ENCODE data around the gene UBE3D.
"Not testable (repeated sequence)": the region's sequence is repeated elsewhere in the genome, so short reads cannot be mapped to it uniquely, and the experiment has no call there.

Gene UBE3D

DNA sequence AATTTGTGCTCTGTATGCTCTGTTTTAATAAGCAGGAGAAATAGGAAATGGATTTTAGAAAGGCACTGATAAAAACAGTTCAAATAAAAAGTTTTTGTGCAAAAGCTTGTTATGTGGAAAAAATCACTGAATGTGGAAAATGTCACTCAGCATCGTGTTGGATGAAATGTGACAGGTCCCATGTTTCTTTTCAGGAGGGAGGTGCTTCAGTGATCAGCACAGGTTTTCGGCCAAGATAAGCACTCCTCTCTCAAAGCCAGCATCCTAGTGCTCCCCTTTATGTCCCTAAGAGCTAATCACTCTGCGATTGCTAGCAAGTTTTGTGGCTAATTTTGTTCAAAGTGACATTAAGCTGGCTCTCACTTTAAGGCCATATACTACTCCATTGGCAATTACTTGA, 12.0 kb downstream of the UBE3D start:
- DNase-seq: no peak

DNA sequence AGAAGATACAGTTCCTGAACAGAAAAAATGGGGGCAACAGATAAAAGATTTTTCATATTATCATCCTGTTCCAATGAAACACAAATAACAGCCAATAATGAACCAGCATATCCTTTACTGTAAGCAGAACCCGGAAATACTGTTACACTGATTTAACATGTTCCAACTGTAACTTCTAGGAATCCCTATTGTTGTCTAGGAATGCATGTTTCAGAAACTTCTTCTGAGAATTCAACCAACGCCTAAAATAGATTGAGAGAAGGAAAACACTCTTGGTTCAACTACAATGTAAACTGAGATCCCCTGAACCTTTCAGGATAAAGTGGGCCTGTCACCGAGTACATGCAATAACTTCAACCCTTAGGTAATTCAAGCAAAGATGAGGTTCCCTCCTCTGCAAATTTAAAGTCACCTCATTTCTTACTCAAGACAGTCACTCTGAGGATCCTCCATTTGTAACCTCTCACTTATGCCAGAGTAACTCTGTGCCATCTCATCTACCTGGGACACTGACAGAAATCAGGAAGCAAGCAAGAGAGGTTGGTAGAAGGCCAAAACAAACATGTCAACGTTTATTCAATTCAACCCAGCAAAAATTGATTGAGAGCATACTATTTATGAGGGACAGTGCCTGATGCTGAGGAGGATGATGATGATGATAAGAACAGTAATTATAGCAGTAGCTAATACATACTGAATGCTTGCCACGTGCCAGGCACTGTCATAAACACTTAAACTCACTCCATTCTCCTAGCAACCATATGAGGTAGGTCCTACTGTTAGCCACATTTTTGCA, 14.1 kb downstream of the UBE3D start:
- DNase-seq: no peak

- DNase-seq: no peak
These were observed 18.4 kb downstream of the UBE3D start for GRCh38 chr6:83047065-83047754.

DNA sequence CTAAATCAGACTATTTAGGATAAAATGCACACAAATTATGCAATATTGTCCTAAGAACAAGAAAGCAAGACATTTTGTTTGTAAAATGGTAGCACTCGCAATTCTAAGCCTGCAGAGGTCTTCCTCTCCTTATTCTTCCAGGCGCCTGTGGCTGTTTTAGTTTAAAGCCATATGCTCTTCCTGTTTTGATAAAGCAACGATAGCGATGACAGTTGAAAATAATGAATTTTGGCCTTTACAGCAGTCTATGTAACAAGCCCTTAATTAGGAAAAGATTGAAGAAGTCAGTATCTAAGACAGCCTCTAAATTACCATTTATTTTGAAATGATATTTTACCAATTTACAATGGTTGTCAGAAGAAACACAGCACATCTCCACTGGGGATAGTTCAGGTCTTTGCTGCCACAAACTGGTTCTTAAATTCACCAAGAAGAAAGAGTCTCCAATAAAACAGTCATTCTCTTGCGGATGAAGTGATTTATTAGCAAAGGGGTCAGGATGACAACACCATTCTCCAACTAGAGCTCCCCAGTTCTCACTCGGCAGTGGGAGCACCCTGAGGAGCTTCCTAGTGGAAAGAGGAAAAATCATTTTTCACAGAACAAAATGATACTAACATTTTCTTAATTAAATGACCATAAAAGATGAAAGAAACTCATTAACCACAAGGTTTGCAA, 21.4 kb downstream of the UBE3D start:
- no peak for DNase-seq

DNA sequence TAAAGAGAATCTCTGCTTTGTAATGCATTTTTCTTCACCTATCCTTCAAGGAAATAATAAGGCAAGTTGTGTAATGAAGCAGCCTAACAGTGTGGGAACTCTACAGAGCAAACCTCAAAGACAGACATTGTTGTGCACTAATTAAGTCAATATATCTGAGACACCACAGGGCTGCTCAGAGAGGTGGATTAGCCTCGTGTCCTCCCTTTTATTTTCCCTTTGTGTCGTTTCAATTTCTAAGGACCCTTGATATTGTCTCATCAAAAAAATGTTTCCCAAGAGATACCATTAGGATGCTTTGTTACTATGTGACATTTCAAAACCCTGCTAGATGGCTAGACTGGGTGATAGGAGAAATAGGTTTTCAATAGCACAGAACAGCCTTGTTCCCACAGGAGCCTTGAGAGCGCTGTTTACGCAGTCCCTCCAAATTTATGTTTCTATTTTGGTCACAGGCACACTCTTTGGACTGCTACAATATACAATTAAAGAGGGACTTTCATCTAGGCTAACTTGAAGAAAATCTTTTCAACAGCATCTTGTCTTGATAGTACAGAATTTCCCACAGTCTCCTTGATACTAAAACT, 23.1 kb downstream of the UBE3D start:
- no peak for DNase-seq

- DNase-seq: no peak
These were observed 27.4 kb downstream of the UBE3D start for GRCh38 chr6:83038246-83038645.

GRCh38 chr6:83031689-83032088, 34.0 kb downstream of the UBE3D start:
- DNase-seq: no peak

- DNase-seq: no peak
These were observed 45.9 kb downstream of the UBE3D start for GRCh38 chr6:83019741-83020140.

DNA sequence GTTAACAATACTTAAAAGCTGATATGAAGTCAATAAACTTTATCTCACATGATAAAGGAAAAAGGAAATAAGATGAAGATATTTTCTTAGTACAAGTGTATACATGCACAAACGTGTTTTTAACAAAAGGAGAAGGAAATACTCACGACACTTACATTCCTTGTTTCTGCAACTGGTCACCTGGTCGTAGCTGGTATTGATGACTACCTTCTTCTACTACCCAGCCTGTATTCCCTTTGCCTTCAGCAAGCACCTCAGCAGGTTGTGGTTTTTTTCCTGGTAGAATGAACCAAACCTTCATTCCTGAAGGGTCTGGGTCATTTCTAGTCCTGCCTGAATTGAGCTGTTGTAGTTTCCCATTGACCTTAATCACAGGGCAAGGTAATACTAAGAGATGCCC, 54.5 kb downstream of the UBE3D start:
- DNase-seq: not testable (repeated sequence)

DNA sequence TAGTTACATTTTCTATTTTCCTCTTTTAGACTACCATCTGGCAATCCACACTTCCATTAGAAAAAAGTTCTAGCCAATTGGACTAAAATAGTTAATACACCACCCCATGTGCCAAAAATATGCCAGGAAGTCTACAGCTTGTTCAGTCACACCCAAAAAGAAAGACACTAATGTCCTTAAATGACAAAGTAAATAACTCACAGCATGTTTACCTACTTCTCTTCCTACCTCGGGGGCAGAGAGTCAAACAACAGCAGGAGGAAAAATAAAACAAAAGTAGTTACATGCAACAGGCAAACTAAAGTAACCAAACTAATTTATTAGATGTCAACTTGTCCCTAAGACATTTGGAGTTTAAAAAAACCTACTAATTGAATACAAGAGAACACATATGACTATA, 57.0 kb downstream of the UBE3D start:
- no peak for DNase-seq

DNA sequence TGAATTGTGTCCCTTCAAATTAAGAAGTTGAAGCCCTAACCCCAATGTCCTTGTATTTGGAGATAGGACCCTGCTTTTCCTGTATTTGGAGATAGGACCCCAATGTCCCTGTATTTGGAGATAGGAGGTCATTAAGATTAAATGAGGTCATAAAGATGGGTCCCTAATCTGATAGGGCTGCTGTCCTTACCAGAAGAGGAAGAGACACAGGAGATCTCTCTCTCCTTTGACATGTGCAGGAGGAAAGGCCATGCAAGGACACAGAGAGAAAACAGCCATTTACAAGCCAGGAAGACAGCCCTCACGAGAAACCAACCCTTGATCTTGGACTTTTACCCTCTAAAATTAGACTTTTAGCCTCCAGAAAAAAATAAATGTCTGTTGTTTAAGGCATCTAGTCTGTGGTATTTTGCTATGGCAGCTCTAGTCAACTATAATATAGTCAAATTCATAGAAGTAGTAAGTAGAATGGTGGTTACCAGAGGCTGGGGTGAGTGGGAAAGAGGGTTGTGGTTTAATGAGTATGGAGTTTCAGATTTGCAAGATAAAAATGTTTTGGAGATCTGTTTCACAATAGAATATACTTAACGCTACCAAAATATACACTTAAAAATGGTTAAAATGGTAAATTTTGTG, 59.3 kb downstream of the UBE3D start:
- DNase-seq: no peak

GRCh38 chr6:82996156-82996555, 69.5 kb downstream of the UBE3D start:
- DNase-seq: no peak

DNA sequence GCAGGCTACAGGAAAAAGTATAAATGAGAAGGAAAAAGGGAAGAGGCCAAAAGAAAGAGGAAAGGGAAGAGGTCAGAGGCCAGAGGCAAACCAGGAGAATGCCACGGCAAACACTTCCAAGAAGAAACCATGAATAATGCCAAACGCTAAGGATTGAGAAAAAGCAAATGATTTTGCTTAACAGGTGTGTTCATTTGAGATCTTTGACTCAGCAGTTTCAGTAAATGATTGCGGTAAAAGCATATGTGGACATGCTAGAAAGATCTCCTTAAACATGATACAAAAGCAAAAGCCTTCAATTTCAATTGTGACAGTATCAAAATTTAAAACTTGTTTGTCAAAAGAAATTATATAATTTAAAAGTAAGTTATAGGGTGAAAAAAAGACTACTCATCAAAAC, 70.6 kb downstream of the UBE3D start:
- no peak for DNase-seq

DNA sequence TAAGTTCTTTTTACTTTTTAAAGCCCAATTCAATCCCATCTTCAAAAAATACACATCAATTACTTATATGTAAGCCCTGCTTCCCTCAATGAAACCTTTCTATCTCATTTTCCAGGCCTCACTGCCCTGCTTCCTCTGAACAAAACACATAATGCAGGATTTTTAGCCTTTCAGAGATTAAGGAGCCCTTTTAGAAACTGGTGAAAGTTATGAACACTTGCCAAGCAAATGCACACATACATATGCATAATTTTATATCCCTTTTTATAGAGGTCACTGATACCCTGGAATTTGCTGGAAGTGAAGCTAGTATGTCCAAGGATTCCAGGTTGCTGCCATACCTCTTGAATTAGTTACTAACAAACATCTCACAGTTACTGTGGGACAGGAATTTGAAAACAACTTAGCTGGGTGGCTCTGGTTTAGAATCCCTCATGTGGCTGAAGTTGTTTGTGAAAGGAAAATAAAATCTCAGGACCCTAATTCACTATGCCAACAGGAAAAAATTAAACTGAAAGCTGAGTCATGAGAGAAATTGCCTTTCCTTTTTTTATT, 75.8 kb downstream of the UBE3D start:
- no peak for DNase-seq

DNA sequence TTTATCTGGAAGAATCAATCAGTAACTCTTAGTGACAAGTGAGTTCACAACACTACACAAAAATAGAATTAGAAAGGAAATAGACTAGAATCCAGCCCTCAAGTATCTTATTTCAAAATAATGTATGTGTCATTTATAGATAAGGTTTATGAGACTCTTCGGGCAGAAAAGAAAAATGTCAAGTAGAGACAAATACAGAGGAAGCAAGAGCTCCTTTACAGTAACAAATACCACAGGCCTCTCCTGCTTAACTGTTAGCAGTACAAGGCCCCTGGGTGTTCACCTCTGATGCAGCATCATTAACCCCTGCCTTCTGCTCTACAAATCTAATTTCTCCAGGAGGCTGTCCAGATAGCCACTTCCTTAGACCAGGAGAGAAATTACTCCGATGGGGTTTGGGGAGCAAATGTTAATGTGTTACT, 76.7 kb downstream of the UBE3D start:
- no peak for DNase-seq

DNA sequence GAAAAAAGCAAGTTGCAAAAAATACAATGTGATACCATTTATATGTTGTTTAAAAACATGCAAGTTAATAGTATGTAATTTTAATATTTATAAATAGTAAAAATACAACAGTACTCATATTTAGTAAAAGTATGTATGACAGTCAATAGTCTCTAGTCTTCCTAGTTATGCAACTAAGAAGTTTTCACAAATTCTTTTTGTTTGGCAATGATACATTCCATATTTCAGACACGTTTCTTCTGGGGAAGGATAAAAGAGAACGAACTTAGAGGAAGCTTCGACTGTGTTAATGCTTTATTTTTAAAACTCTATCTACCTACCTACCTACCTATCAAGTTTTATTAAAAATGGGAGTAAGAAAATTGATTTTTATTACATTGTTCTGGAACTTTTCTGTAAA, 77.7 kb downstream of the UBE3D start:
- DNase-seq: no peak

- no peak for DNase-seq
These were observed 78.2 kb downstream of the UBE3D start for GRCh38 chr6:82987416-82987815.

- no peak for DNase-seq
These were observed 80.9 kb downstream of the UBE3D start for GRCh38 chr6:82984720-82985119.

GRCh38 chr6:82980086-82980485, 85.6 kb downstream of the UBE3D start:
- DNase-seq: no peak

- DNase-seq: no peak
These were observed 86.0 kb downstream of the UBE3D start for GRCh38 chr6:82979657-82980056.

- no peak for DNase-seq
These were observed 87.2 kb downstream of the UBE3D start for GRCh38 chr6:82978362-82978945.

DNA sequence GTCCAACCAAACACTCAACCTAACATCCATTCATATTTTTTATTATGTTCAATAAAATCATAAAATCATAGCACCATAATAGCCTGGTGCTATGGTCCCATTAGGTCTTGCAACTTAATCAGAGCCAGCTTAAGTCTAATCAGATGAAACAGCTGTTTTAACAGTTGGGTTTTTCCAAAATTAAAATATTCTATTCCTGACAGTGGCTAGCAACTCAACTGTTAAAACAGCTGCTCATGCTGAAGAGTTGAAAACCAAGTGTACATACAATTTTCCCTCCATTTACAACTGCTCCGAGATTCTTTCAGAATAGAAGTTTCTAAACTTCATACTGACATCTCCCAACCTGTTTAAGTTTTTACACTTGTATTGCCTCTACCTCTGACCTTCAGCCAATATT, 89.5 kb downstream of the UBE3D start:
- no peak for DNase-seq

Data from GF-D8 (cell line).